GM18499 (cell line): ENCODE data around the gene TRIM34.
"Not testable (repeated sequence)": the region's sequence is repeated elsewhere in the genome, so short reads cannot be mapped to it uniquely, and the experiment has no call there.

ENCODE experiments used
- ATAC-seq: cut with Tn5 transposase; IDR thresholded peaks from one replicate; pipeline ENCODE4 v1.9.1; 2021; ENCODE audit warnings: moderate number of reproducible peaks; ENCODE audit not compliant: insufficient read depth, unreplicated experiment

TRIM34 gene

DNA sequence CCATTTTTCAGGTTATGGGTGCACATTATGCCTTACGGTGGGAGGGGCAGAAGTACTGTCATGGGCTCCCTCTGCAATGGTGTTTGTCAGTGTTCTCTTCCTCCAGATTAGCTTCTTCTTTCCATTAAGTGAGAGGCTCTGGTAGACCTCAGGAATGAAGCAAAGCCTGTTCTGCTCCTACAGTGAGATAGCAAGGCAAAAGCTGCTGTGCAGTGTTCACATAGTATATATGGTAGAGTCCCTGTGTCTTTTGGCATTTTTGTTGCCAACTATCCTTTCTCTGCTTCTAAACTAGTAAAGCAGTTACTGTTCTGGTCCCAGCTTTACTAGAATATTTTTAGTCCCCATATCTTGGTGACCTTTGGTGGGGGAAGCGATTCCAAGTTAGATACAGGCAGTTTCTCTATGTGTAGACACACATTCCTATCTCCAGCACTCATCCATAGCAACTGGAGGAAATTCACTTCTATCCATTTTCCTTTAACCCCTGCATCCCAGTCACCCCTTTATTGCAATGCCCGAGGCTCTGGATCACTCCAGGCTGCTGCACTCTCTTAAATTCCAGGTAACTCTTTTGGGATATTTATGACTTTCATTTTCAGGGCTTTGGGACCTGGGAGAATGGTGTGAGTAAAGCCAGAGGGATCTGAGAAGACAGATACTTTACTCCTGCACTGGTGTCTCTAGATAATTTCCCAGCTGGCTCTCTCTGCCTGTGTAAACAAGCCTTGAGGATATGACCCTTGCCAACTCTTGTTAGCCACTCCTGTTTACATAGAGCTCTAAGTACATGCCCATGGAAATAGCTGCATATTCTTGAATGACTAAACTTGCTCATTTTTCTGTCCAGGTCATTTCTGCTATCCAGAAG, 3.9 kb upstream of the TRIM34 start:
- ATAC-seq: no peak

DNA sequence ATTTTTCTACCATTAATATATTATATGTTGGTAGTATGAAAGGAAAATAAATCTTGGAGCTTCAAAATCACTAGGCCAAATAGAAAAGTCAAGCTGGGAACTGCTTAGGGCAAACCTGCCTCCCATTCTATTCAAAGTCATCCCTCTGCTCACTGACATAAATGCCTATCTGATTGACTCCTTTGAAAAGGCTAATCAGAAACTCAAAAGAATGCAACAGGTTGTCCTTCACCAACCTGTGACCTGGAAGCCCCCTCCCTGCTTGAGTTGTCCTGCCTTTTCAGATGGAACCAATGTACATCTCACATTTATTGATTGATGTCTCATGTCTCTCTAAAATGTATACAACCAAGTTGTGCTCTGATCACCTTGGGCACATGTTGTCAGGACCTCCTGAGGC, 3.2 kb upstream of the TRIM34 start:
- no peak for ATAC-seq

DNA sequence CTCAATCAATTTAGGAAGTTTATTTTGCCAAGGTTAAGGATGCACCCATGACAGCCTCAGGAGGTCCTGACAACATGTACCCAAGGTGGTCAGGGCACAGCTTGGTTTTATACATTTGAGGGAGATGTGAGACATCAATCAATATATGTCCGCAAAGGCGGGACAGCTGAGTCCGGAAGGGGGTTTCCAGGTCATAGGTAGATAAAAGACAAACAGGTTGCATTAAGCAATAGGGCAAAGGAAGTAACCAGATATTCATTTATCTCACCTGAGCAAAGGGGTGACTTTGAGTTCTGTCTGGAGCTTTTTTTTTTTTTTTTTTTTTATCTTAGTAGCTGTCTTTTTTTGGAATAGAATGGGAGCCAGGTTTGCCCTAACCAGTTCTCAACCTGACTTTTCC, 2.0 kb upstream of the TRIM34 start:
- no peak for ATAC-seq

DNA sequence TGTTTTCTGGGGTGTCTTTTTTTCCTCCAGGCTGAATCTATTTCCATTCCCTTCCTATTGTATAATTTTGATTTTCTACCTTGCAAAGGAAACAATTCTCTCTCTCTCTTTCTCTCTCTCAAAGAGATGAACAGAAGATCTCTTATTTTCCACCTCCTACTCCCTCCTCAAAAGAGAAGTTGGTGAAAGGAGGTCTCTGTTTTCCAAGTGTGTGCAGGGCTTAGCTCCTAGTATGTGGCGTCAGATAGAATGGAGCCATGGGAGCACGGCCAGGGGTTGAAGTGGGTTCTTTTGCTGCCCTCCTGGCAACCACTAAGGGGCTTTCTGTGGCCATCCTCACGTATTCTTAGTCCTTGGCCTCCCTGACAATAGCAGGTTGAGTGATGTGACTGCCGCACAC, 480 bp downstream of the TRIM34 start:
- ATAC-seq: no peak

DNA sequence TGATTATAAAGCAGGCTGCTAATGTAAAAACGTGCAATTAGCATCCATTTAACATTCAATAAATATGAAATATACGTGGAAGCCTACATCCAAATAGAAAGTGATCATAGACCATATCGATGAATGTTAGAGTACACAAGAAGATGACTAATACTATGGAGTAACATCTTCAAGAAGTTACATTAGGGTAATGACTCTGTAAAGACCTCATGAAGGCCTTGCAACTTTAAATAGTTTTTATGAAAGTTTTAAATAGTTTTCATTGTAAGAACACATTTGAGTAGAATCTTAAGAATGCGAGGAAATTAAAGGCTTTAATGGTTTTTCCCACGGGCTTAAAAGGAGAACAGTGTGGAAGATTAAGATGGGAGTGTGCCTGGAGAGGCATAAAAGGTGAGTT, 1.4 kb downstream of the TRIM34 start:
- no peak for ATAC-seq

DNA sequence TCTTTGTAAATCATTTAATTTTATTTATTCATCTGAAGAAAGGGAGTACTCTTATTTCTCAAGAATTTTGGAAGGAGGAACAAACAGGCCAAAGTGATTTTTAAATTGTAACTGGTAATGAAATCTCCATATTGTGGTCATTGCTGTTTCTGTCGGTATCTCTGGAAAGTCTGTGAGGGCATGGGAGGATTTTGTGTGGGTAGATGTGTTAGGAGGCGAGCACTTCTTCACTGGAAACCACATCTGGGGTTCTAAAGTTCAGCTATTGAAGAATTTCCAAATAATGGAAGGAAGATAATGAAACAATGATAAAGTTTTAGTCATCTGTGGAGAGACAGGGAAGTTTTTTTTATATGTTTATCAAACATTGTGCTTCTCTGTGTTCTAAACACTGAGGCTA, 6.6 kb downstream of the TRIM34 start:
- ATAC-seq: peak; percentile 13

DNA sequence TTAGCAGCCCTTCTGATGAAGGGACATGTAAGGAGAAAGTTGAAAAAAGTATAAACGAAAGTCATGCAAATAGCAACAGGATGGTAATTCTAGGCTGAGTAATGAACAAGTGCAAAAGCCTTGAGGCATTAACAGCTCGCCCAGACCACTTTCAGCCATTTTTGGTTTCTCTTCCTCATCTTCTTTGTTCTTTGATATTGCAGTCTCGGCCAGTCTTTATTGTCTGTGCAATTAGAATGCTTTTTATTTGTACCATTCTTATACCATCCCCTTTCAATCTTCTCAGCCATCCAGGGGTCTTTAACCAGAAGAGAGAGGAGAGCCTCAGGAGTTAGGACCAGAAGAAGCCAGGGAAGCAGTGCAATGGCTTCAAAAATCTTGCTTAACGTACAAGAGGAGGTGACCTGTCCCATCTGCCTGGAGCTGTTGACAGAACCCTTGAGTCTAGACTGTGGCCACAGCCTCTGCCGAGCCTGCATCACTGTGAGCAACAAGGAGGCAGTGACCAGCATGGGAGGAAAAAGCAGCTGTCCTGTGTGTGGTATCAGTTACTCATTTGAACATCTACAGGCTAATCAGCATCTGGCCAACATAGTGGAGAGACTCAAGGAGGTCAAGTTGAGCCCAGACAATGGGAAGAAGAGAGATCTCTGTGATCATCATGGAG, 7.3 kb downstream of the TRIM34 start:
- peak; percentile 95 for ATAC-seq

DNA sequence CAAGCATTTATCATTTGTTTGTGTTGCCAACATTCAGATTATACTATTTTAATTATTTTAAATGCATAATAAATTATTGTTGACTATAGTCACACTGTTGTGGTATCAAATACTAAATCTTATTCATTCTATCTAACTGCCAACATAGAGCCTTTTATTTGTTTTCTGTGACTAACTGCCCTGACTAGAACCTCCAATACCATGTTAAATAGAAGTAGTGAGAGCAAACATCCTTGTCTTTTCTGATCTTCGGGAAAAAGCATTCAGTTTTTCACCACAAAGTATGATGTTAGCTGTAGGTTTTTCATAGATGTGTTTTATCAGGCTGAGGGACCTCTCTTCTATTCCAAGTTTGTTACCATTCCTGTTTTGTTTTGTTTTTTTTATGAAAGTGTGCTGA, 15.2 kb downstream of the TRIM34 start:
- no peak for ATAC-seq

DNA sequence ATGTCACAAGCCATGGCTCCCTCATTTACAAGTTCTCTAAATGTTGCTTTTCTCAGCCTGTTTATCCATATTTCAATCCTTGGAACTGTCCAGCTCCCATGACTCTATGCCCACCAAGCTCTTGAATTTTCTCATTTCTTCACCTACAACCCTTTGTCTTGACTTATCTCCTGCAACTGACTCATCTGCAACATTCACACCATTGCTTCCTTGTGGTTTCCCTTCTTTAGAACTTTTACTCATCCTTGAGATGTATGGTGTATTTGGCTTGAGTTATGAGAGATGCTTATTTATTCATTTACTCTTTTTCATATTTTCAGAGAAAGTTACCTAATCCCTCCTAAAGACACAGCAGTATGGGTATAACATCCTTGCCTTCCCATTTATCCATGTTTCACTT, 18.8 kb downstream of the TRIM34 start:
- ATAC-seq: no peak

DNA sequence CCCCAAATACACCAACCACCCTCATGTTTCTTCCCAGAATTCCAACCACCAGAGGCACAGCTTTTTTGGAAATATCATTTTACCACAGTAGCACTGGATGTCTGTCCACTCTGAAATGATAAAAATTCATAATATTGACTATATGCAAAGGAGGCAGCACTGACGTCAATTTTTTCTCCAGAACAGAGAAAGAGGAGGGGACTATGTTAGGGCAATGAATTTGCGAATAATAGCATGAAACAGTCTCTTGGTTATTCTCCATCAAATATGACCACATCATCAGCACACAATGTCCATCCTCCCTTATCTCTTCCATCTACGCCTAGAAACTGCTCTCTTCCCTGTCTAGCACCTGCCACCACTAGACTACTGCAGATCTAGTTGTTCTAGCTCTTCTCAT, 21.3 kb downstream of the TRIM34 start:
- no peak for ATAC-seq

DNA sequence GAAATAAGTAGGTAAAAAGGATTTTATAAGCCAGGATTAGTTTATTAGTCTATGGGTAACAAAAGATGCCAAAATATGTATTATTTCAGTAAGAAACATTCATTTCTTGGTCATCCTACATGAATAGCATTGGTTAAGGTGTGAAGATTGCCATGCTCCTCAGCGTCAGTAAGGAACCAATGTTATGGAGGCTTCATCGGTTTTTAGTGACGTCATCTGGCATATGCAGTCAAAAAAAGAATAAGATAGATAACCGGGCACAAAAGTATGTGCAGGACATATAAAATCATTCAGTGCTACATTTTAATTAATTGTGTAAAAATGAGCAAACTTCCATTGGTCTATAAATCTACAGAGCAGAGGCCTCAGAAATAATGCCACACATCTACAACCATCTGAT, 30.7 kb downstream of the TRIM34 start:
- ATAC-seq: no peak

DNA sequence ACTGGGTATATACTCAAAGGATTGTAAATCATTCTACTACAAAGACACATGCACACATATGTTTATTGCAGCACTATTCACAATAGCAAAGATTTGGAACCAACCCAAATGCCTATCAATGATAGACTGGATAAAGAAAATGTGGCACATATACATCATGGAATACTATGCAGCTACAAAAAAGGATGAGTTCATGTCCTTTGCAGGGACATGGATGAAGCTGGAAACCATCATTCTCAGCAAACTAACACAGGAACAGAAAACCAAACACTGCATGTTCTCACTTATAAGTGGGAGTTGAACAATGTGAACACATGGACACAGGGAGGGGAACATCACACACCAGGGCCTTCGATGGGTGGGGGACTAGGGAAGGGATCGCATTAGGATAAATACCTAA, 32.2 kb downstream of the TRIM34 start:
- not testable (repeated sequence) for ATAC-seq

DNA sequence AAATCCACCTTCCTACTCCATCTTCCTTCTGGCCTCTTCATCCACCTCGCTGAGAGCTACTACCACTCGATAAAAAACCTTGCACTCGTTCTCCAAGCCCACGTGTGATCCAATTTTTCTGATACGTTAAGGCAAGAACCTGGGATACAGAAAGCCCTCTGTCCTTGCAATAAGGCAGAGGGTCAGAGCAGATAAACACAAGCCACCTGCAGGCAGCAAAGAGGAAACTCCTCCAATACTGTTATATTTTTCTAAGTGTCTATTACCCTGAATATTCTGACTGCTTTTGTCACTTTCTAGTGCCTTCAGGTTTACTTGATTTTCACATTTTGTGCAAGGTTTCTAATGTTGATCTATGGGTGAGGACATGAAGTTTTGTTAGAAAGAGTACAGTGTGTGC, 33.5 kb downstream of the TRIM34 start:
- ATAC-seq: no peak

DNA sequence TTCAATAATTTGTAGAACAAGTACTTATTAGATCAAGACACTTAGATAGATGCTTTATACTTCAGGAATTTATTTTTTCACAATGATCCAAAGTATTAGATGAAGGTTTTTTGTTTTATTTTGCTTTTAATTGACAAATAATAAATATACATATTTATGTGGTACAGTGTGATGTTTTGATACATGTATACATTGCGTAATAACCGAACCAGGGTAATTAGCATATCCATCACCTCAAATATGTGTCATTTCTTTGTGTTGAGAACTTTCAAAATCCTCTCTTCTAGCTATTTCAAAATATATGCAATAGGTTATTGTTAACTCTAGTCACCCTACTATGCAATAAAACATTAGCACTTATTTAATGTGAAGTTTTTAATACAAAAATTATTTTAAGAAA, 38.7 kb downstream of the TRIM34 start:
- no peak for ATAC-seq

DNA sequence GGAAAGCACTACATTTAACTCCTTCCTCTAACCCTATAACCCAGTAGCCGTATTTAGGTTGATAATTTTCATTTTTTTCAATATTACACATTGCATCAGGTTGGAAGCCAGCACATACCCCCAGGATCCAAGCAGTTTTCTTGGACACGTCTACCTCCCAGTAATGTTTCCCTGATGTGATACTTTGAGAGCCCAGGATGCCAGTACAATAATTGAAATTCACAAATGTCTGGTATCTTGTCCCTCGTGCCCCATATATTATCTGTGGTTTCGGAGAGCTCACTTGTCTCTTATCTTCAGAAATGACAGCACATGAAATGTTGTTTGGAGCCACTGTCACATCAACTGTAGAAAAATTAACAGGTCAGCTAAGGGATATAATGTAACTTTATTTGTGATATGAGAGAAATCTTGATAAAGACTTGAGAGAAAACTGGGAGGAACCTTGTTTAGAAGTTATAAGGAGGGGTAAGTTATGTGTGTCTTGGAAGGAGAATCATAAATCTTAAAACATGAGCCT, 40.3 kb downstream of the TRIM34 start:
- ATAC-seq: no peak

DNA sequence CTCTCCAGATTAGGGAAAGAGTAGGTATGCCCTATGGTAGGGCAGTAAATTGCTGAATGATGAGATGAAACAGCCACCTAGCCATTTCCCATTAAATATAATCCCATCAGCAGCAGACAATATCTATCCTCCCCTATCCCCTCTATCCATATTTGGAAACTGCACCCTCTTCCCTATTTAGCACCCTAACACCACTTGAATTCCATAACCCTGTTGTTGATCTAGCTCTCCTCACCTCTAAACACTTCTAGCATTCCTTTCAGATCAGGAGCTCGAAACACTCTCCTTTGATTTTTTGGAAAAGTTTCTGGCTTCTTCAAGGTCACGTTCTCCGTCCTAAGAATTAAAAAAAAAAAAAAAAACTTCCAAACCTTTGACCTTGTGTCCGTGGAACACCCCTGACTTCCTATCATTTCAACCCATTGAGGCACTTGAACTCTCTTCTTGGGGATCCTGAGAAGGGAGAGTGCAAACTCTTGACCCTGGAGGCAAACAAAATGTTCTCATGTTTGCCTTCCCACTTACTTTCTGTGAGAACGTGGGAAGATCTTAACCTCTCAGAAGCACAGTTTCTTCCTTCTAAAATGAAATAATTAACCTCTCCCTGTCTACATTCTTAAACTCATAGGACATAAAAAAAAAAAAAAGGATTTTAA, 41.1 kb downstream of the TRIM34 start:
- ATAC-seq: no peak

DNA sequence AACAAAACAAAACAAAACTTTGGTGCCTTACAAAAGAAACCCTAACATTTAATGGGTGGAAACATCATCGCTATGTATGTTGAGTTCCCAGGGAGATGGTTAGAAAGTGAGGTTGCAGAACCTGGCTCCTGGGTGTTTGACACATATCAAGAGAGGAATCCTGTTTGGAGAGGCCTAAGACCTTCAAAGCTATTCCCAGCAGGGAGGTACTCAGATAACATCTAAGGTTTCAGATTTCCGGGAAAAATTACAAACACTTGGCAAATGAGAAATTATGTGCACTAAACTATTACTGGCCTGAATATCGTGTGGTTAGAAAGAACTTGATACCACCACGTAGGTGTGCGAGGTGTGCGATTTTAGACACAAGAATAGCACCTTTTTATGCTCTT, 41.6 kb downstream of the TRIM34 start:
- ATAC-seq: no peak

DNA sequence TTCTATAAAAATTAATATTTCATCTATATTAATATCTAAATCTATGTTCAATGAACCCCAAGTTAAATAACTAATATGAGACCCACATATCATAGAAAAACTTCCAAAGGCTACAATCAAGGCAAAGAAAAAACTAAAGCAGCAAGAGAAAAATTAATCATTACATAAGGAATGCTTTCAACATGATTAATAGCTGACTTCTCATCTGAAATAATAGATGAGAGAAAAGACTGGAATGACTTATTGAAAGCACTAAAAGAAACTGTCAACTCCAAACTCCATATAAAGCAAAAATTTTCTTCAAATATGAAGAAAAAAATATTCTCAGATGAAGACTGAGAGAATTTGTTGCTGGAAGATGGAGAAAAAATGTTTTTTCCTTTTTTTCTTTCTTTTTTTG, 47.0 kb downstream of the TRIM34 start:
- no peak for ATAC-seq

DNA sequence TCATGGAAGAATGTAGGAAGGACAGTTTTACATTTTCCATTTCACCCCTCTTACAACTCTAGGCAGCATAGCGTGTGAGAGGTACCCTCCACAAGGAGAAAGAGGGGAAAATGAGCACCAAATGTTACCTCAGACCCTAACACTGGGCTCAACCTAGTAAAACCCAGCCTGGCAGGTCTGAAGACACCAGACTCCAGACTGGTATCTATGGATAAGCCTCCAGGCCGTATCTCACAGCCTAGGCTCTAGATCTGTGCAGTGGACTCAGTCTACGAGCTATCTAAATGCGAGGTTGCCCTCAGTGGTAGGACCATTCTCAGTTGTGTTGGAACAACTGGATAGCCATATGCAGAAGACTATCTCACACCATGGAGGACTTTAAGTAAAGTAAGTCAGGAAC, 49.6 kb downstream of the TRIM34 start:
- ATAC-seq: no peak

DNA sequence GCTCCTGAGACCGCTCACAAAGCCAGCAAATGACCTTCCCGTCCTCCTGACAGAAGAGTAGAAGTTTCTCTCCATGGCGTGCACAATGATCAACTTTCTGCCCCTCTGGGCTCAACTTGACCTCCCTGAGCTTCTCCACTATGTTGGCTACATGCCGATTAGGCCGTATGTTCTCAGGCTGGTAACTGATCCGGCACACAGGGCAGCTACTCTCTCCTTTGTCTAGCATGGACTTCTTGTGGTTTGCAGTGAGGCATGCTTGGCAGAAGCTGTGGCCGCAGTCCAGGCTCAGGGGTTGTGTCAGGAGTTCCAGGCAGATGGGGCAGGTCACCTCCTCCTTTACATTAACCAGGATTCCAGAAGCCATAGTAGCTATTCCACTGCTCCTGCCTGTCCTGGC, 55.0 kb downstream of the TRIM34 start:
- ATAC-seq: no peak

DNA sequence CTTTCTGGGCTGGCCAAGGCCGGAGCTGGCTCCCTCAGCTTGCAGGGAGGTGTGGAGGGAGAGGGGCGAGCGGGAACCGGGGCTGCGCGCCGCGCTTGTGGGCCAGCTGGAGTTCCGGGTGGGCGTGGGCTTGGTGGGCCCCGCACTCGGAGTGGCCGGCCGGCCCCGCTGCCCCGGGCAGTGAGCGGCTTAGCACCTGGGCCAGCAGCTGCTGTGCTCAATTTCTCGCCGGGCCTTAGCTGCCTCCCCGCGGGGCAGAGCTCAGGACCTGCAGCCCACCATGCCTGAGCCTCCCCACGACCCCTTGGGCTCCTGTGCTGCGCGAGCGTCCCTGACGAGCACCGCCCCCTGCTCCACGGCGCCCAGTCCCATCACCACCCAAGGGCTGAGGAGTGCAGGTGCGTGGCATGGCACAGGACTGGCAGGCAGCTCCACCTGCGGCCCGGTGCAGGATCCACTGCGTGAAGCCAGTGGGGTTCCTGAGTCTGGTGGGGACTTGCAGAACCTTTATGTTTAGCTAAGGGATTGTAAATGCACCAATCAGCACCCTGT, 58.2 kb downstream of the TRIM34 start:
- ATAC-seq: not testable (repeated sequence)
